Immature natural killer cell (primary cell): ENCODE data around the gene AQP12A. TPM values are rescaled to one million over a fixed set of nuclear protein-coding genes. Genes with fewer than 3 reads are reported as not detected.
A peak's percentile ranks its signal among the peaks of the same experiment; 100 is the strongest.
"Not testable (repeated sequence)": the region's sequence is repeated elsewhere in the genome, so short reads cannot be mapped to it uniquely, and the experiment has no call there.

Experiments used
- DNase-seq, 3 donors: peaks; one replicate each; pipeline ENCODE4 v3.0.0; 2022; ENCODE audit warnings: mixed read lengths in 1 of 3
- H3K27ac Mint-ChIP-seq, 6 donors: one replicate each; pipeline ENCODE4 v1.8.0; 2020; ENCODE audit warnings: mixed read lengths in 6 of 6, mild to moderate bottlenecking in 5 of 6, inconsistent platforms in 4 of 6, moderate library complexity in 3 of 6
- H3K27me3 Mint-ChIP-seq, 3 donors: one replicate each; pipeline ENCODE4 v1.8.0; 2020 to 2021; ENCODE audit warnings: low read depth in 3 of 3, mild to moderate bottlenecking in 3 of 3, mixed read lengths in 3 of 3, moderate library complexity in 3 of 3, inconsistent platforms in 1 of 3
- H3K36me3 Mint-ChIP-seq, 3 donors: one replicate each; pipeline ENCODE4 v1.8.0; 2020; ENCODE audit warnings: mixed read lengths in 3 of 3, inconsistent platforms in 2 of 3, mild to moderate bottlenecking in 2 of 3
- H3K4me1 Mint-ChIP-seq, 2 donors: one replicate each; pipeline ENCODE4 v1.8.0; 2020; ENCODE audit warnings: inconsistent platforms in 2 of 2, mild to moderate bottlenecking in 2 of 2, mixed read lengths in 2 of 2, moderate library complexity in 1 of 2
- H3K4me3 Mint-ChIP-seq, 5 donors: one replicate each; pipeline ENCODE4 v1.8.0; 2020; ENCODE audit warnings: mild to moderate bottlenecking in 5 of 5, mixed read lengths in 5 of 5, inconsistent platforms in 3 of 5, moderate library complexity in 3 of 5
- H3K9me3 Mint-ChIP-seq, 6 donors: one replicate each; pipeline ENCODE4 v1.8.0; 2020; ENCODE audit warnings: mild to moderate bottlenecking in 6 of 6, mixed read lengths in 6 of 6, inconsistent platforms in 4 of 6, moderate library complexity in 3 of 6
- polyA plus RNA-seq, 3 donors: library from polyadenylated mRNA; unstranded; fragments of 300-500 nt; fragmentation: Illumina TruSeq; gene quantifications; one replicate each; pipeline ENCODE4 v1.2.3, GENCODE V29; 2021

Gene AQP12A
- polyA plus RNA-seq, 3 donors from 2014 or later, result not detected

GRCh38 chr2:240648155-240648649 is 43.5 kb upstream of the AQP12A start:
- Mint-ChIP-seq H3K4me3 (no peak overlapping the region), H3K27ac (peak overlapping the region in 1 of 6 donors; percentile 16), H3K9me3 (no peaks in the 10 kb centered on the region), H3K36me3 (peaks cover 0 to 4% (median 0%) of the 10 kb centered on the region in 3 donors), H3K4me1 (peaks cover 0 to 5% of the 10 kb centered on the region in 2 donors), H3K27me3 (peaks cover 2 to 3% (median 3%) of the 10 kb centered on the region in 3 donors)
- no peak for DNase-seq

GRCh38 chr2:240648650-240649275 is 42.9 kb upstream of the AQP12A start:
- H3K27ac Mint-ChIP-seq, result peak overlapping the region in 1 of 6 donors; percentile 16
- peaks cover 2 to 4% (median 3%) of the 10 kb centered on the region in 3 donors for H3K27me3 Mint-ChIP-seq

GRCh38 chr2:240649331-240649730 is 42.3 kb upstream of the AQP12A start:
- Mint-ChIP-seq H3K4me3 (no peak overlapping the region), H3K27ac (peak overlapping the region in 1 of 6 donors; percentile 41), H3K36me3 (peaks cover 0 to 4% (median 0%) of the 10 kb centered on the region in 3 donors), H3K9me3 (peaks cover 0 to 2% (median 0%) of the 10 kb centered on the region in 6 donors), H3K4me1 (peaks cover 0 to 5% of the 10 kb centered on the region in 2 donors), H3K27me3 (peaks cover 2 to 5% (median 3%) of the 10 kb centered on the region in 3 donors)
- no peak for DNase-seq

More at GRCh38 chr2:240648650-240649275, 42.9 kb upstream of the AQP12A start:
- peaks cover 0 to 5% of the 10 kb centered on the region in 2 donors for H3K4me1 Mint-ChIP-seq
- peaks cover 0 to 4% (median 0%) of the 10 kb centered on the region in 3 donors for H3K36me3 Mint-ChIP-seq
- peaks cover 0 to 2% (median 0%) of the 10 kb centered on the region in 6 donors for H3K9me3 Mint-ChIP-seq
- no peak for DNase-seq
- H3K4me3 Mint-ChIP-seq, result no peak overlapping the region

- peaks cover 2 to 12% (median 7%) of the 10 kb centered on the region in 3 donors for H3K27me3 Mint-ChIP-seq
- peaks cover 0 to 2% (median 0%) of the 10 kb centered on the region in 6 donors for H3K9me3 Mint-ChIP-seq
- no peak for DNase-seq
- peaks cover 0 to 4% (median 0%) of the 10 kb centered on the region in 3 donors for H3K36me3 Mint-ChIP-seq
- peaks cover 10 to 14% of the 10 kb centered on the region in 2 donors for H3K4me1 Mint-ChIP-seq
- no peak overlapping the region for H3K4me3 Mint-ChIP-seq
- H3K27ac Mint-ChIP-seq, result no peak overlapping the region
Observed at GRCh38 chr2:240650254-240650965, 41.3 kb upstream of the AQP12A start.

- H3K4me3 Mint-ChIP-seq, result no peak overlapping the region
- no peak for DNase-seq
- H3K27ac Mint-ChIP-seq, result no peak overlapping the region
- peaks cover 0 to 2% (median 0%) of the 10 kb centered on the region in 6 donors for H3K9me3 Mint-ChIP-seq
- H3K36me3 Mint-ChIP-seq, result peaks cover 0 to 4% (median 0%) of the 10 kb centered on the region in 3 donors
- H3K27me3 Mint-ChIP-seq, result peaks cover 2 to 14% (median 7%) of the 10 kb centered on the region in 3 donors
- H3K4me1 Mint-ChIP-seq, result peaks cover 18 to 19% of the 10 kb centered on the region in 2 donors
Observed at GRCh38 chr2:240651185-240651584, 40.5 kb upstream of the AQP12A start.

GRCh38 chr2:240655931-240656886 is 35.5 kb upstream of the AQP12A start:
- Mint-ChIP-seq H3K27me3 (peaks cover 0 to 15% (median 3%) of the 10 kb centered on the region in 3 donors), H3K36me3 (peaks cover 0 to 4% (median 0%) of the 10 kb centered on the region in 3 donors), H3K27ac (peak overlapping the region in 4 of 6 donors; percentile 4 to 46 (median 28)), H3K4me3 (peak overlapping the region; percentile 27 to 63 (median 55)), H3K9me3 (peaks cover 0 to 2% (median 0%) of the 10 kb centered on the region in 6 donors), H3K4me1 (peaks cover 23 to 24% of the 10 kb centered on the region in 2 donors)
- DNase-seq, result peak; percentile 56 to 66 (median 58)

- not testable (repeated sequence) for H3K27ac Mint-ChIP-seq, H3K9me3 Mint-ChIP-seq, H3K36me3 Mint-ChIP-seq, H3K4me3 Mint-ChIP-seq, DNase-seq
- peaks cover 18 to 19% of the 10 kb centered on the region in 2 donors for H3K4me1 Mint-ChIP-seq
- peaks cover 4 to 12% (median 8%) of the 10 kb centered on the region in 3 donors for H3K27me3 Mint-ChIP-seq
Observed at GRCh38 chr2:240659883-240660282, 31.8 kb upstream of the AQP12A start.

GRCh38 chr2:240662681-240663080 is 29.0 kb upstream of the AQP12A start:
- no peak overlapping the region for H3K4me3 Mint-ChIP-seq
- H3K9me3 Mint-ChIP-seq, result peaks cover 6 to 13% (median 9%) of the 10 kb centered on the region in 6 donors
- no peaks in the 10 kb centered on the region for H3K4me1 Mint-ChIP-seq
- peaks cover 4 to 8% (median 4%) of the 10 kb centered on the region in 3 donors for H3K36me3 Mint-ChIP-seq
- H3K27me3 Mint-ChIP-seq, result peaks cover 8 to 16% (median 12%) of the 10 kb centered on the region in 3 donors
- H3K27ac Mint-ChIP-seq, result no peak overlapping the region
- DNase-seq, result no peak

GRCh38 chr2:240663546-240664190 is 28.0 kb upstream of the AQP12A start:
- no peaks in the 10 kb centered on the region for H3K4me1 Mint-ChIP-seq
- peaks cover 12 to 16% (median 12%) of the 10 kb centered on the region in 3 donors for H3K27me3 Mint-ChIP-seq
- H3K27ac Mint-ChIP-seq, result no peak overlapping the region
- no peak overlapping the region for H3K4me3 Mint-ChIP-seq
- H3K36me3 Mint-ChIP-seq, result peaks cover 4 to 8% (median 4%) of the 10 kb centered on the region in 3 donors
- DNase-seq, result no peak
- H3K9me3 Mint-ChIP-seq, result peaks cover 6 to 13% (median 9%) of the 10 kb centered on the region in 6 donors

- H3K27ac Mint-ChIP-seq, result no peak overlapping the region
- no peaks in the 10 kb centered on the region for H3K4me1 Mint-ChIP-seq
Observed at GRCh38 chr2:240664622-240665021, 27.0 kb upstream of the AQP12A start.

GRCh38 chr2:240670402-240670801 is 21.3 kb upstream of the AQP12A start:
- H3K4me1 Mint-ChIP-seq, result peaks cover 0 to 3% of the 10 kb centered on the region in 2 donors
- no peaks in the 10 kb centered on the region for H3K36me3 Mint-ChIP-seq
- peaks cover 0 to 4% (median under 1%) of the 10 kb centered on the region in 6 donors for H3K9me3 Mint-ChIP-seq
- H3K27me3 Mint-ChIP-seq, result peaks cover 14 to 16% (median 14%) of the 10 kb centered on the region in 3 donors
- DNase-seq, result no peak
- peak overlapping the region in 1 of 6 donors; percentile 9 for H3K27ac Mint-ChIP-seq
- no peak overlapping the region for H3K4me3 Mint-ChIP-seq

More at GRCh38 chr2:240664622-240665021, 27.0 kb upstream of the AQP12A start:
- peaks cover 4 to 8% (median 4%) of the 10 kb centered on the region in 3 donors for H3K36me3 Mint-ChIP-seq
- H3K27me3 Mint-ChIP-seq, result peaks cover 12 to 16% (median 14%) of the 10 kb centered on the region in 3 donors
- no peak for DNase-seq
- no peak overlapping the region for H3K4me3 Mint-ChIP-seq
- peaks cover 6 to 13% (median 9%) of the 10 kb centered on the region in 6 donors for H3K9me3 Mint-ChIP-seq

- H3K36me3 Mint-ChIP-seq, result no peaks in the 10 kb centered on the region
- DNase-seq, result no peak
- H3K27ac Mint-ChIP-seq, result peak overlapping the region in 1 of 6 donors; percentile 9
- peaks cover 0 to 4% (median 0%) of the 10 kb centered on the region in 6 donors for H3K9me3 Mint-ChIP-seq
- peaks cover 12 to 14% (median 14%) of the 10 kb centered on the region in 3 donors for H3K27me3 Mint-ChIP-seq
- peaks cover 0 to 3% of the 10 kb centered on the region in 2 donors for H3K4me1 Mint-ChIP-seq
- no peak overlapping the region for H3K4me3 Mint-ChIP-seq
Observed at GRCh38 chr2:240670950-240671349, 20.7 kb upstream of the AQP12A start.
